Mucosa of descending colon (tissue), 3 donors: ENCODE measurements around the gene GOLGA8T. TPM values are rescaled to one million over a fixed set of nuclear protein-coding genes. Genes with fewer than 3 reads are reported as not detected.

ENCODE experiments used
- total RNA-seq, 3 donors: library from RNA; stranded (reverse); fragmentation: NEBNext Ultra II Directional in 2 of 3; extraction: Animal tissue kit (Norgen Biotek cat#: 25700) in 2 of 3; gene quantifications; one replicate each; pipeline versions ENCODE4 v1.2.1 to v1.2.4, GENCODE V29; 2021 to 2023
- donor health status: DM: no; HTN: no; CAD: no; lungs with moderate emphysema.
- donor health status: DM: no; HTN: no; CAD: no.
- donor health status: DM: no; HTN: yes; CAD: no.

The GOLGA8T gene
- total RNA-seq, 3 donors from 2014 or later: not detected

Other genes with a start within 250 kb of the GOLGA8T start
- gene GOLGA8J, start 52.1 kb upstream of the GOLGA8T start, total RNA-seq: under 1 TPM in 1 of 3 donors, not detected in 2; 0.29 TPM